ENCODE data around the gene WDFY3.
"Not testable (repeated sequence)": the region's sequence is repeated elsewhere in the genome, so short reads cannot be mapped to it uniquely, and the experiment has no call there.

WDFY3 gene

DNA sequence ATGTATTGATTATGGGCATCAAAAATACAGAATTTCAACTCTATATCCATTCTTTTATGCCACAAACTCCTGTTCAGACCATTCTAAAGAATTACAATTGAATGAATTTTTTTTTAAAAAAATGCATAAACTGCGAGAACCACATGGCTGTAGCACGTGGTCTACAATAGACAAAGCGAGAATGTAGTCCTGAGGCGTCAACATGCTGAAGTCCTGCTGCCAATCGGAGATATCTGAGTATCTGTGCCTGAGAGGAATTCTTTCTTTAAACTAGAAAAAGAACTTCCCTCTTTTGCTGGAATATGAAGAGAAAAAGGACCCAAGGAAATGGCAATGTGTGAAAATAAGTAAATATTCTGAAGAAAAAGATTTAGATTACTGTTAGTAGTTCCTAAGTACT is 277.9 kb downstream of the WDFY3 start:
- H3K79me2 ChIP-seq (ENCODE audit: insufficient read depth, low read depth): no peaks in the 10 kb centered on the region
- no peak overlapping the region for H3K4me2 ChIP-seq
- TF ChIP-seq, protein P1, sequence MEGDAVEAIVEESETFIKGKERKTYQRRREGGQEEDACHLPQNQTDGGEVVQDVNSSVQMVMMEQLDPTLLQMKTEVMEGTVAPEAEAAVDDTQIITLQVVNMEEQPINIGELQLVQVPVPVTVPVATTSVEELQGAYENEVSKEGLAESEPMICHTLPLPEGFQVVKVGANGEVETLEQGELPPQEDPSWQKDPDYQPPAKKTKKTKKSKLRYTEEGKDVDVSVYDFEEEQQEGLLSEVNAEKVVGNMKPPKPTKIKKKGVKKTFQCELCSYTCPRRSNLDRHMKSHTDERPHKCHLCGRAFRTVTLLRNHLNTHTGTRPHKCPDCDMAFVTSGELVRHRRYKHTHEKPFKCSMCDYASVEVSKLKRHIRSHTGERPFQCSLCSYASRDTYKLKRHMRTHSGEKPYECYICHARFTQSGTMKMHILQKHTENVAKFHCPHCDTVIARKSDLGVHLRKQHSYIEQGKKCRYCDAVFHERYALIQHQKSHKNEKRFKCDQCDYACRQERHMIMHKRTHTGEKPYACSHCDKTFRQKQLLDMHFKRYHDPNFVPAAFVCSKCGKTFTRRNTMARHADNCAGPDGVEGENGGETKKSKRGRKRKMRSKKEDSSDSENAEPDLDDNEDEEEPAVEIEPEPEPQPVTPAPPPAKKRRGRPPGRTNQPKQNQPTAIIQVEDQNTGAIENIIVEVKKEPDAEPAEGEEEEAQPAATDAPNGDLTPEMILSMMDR (conservative IDR thresholded peaks at IDR 0.05; ENCODE audit: low read depth, low read length): no peak
- H4K20me1 ChIP-seq (ENCODE audit: insufficient read depth): no peaks in the 10 kb centered on the region
- H3K27ac ChIP-seq: no peak overlapping the region
- no peak overlapping the region for H3K4me3 ChIP-seq (IDR thresholded peaks at IDR 0.05; ENCODE audit: insufficient read depth, low read depth, low read length)
- no peak overlapping the region for H2AFZ ChIP-seq (ENCODE audit: low read depth)
- no peaks in the 10 kb centered on the region for H3K27me3 ChIP-seq (ENCODE audit: insufficient read depth, low read depth)
- H3K4me1 ChIP-seq (ENCODE audit: low read depth, poor library complexity, severe bottlenecking): peaks cover 21% of the 10 kb centered on the region
- no peaks in the 10 kb centered on the region for H3K36me3 ChIP-seq (ENCODE audit: insufficient read depth)
- no peak overlapping the region for H3K9ac ChIP-seq

DNA sequence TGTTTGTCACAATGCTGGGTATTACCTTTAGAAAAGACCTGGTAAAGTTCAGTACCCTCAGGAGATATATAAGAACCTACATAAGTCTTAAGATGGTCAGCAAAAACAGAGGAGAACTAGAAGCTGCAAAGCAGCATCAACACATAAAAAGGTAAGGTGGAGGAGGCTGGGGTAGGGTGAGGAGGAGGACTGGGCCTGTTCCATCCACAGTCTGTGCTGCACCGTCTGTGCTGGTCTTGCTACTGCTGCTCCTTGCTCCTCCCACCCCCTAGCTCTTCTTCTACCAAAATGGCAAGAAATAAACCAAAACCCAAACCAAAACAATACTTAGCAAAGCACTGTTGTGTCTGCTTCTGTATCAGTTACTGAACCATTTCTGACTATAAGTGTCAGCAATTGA is 281.4 kb downstream of the WDFY3 start:
- H3K27me3 ChIP-seq (ENCODE audit: insufficient read depth, low read depth): no peaks in the 10 kb centered on the region
- no peak overlapping the region for H3K27ac ChIP-seq
- peaks cover 33% of the 10 kb centered on the region for H3K4me1 ChIP-seq (ENCODE audit: low read depth, poor library complexity, severe bottlenecking)
- H2AFZ ChIP-seq (ENCODE audit: low read depth): no peak overlapping the region
- H3K79me2 ChIP-seq (ENCODE audit: insufficient read depth, low read depth): no peaks in the 10 kb centered on the region
- TF ChIP-seq, protein P1 (conservative IDR thresholded peaks at IDR 0.05; ENCODE audit: low read depth, low read length): no peak
- H4K20me1 ChIP-seq (ENCODE audit: insufficient read depth): no peaks in the 10 kb centered on the region
- no peak overlapping the region for H3K9ac ChIP-seq
- H3K4me3 ChIP-seq (IDR thresholded peaks at IDR 0.05; ENCODE audit: insufficient read depth, low read depth, low read length): no peak overlapping the region
- H3K4me2 ChIP-seq: no peak overlapping the region
- H3K36me3 ChIP-seq (ENCODE audit: insufficient read depth): no peaks in the 10 kb centered on the region

DNA sequence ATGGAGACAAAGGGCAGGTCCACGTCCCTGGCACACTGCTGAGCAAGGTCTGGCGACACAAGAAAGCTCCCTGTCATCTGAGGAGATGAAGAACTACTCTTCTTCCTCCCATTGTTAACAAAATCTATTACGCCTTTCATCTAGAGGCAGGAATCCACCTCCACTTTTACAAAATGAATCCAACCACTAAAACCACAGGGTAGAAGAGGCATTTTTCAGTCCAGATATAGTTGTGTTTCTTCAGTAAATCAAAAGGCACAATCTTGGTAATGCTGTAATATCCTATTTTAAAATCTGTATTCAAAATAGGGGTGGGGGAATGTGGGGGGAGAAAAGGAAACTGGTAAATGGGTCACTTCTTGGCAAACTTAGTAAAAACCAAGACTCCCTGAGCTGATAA is 282.1 kb downstream of the WDFY3 start:
- Histone ChIP-seq H4K20me1 (ENCODE audit: insufficient read depth) (no peaks in the 10 kb centered on the region), H3K27me3 (ENCODE audit: insufficient read depth, low read depth) (no peaks in the 10 kb centered on the region), H3K9ac (no peak overlapping the region), H3K4me1 (ENCODE audit: low read depth, poor library complexity, severe bottlenecking) (peaks cover 33% of the 10 kb centered on the region), H3K4me3 (IDR thresholded peaks at IDR 0.05; ENCODE audit: insufficient read depth, low read depth, low read length) (no peak overlapping the region), H3K79me2 (ENCODE audit: insufficient read depth, low read depth) (no peaks in the 10 kb centered on the region), H3K36me3 (ENCODE audit: insufficient read depth) (no peaks in the 10 kb centered on the region), H3K4me2 (0 out of 2 replicates have a peak overlapping the region, but pooled peaks have one; percentile 4), H2AFZ (ENCODE audit: low read depth) (no peak overlapping the region), H3K27ac (no peak overlapping the region)
- TF ChIP-seq, protein P1 (conservative IDR thresholded peaks at IDR 0.05; ENCODE audit: low read depth, low read length): no peak

DNA sequence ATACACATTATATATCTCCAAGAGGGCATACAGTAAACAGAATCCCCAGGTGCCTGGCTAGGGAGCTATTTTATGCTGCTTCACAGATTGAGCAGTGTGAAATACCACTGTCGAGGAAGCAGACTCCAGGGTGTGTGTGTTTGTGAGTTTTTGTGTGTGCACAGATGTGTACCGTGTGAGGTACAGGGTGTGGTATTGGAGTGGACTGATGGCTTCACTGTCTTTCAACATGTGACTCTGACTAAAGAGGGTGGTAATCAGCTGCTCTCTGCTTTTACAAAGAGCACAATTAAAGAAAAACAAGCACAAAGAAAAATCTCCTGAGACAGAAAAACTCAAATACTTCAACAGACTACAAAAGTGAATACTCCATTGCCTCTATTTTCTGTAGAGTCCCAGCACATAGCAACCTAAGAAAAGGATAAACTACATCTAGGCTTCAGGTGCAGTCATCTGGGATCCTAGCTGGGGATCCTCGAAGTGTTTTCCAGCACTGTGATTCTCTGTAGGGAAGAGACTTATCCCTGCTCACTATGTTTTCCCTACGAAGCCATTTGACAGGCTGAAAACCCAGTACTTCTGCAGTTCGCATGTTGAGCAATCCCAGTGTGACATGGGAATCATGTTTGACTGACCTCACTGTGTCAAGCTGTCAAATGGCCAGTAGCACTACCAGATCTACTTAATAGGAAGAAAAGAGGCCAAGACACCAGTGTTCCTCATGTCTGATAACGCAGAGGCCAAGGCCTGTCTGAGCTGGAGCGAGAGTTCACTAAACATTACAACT is 283.2 kb downstream of the WDFY3 start:
- Histone ChIP-seq H3K27ac (no peak overlapping the region), H4K20me1 (ENCODE audit: insufficient read depth) (no peaks in the 10 kb centered on the region), H3K79me2 (ENCODE audit: insufficient read depth, low read depth) (no peaks in the 10 kb centered on the region), H2AFZ (ENCODE audit: low read depth) (no peak overlapping the region), H3K4me3 (IDR thresholded peaks at IDR 0.05; ENCODE audit: insufficient read depth, low read depth, low read length) (no peak overlapping the region), H3K36me3 (ENCODE audit: insufficient read depth) (peaks cover 3% of the 10 kb centered on the region; the same call in 1 of the 2 replicates), H3K9ac (no peak overlapping the region), H3K27me3 (ENCODE audit: insufficient read depth, low read depth) (no peaks in the 10 kb centered on the region), H3K4me2 (no peak overlapping the region), H3K4me1 (ENCODE audit: low read depth, poor library complexity, severe bottlenecking) (peaks cover 33% of the 10 kb centered on the region)
- TF ChIP-seq, protein P1 (conservative IDR thresholded peaks at IDR 0.05; ENCODE audit: low read depth, low read length): no peak

DNA sequence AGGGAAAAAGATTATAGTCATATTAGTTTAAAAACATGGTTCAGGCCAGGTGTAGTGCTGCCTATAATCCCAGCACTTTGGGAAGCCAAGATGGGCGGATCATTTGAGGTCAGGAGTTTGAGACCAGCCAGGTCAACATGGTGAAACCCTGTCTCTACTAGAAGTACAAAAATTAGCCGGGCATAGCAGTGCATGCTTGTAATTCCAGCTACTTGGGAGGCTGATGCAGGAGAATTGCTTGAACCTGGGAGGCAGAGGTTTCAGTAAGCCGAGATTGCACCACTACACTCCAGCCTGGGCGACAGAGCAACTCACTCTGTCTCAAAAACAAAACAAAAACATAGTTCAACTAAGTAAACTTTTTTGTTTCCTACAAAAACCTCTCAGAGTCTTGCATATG is 283.8 kb downstream of the WDFY3 start:
- H4K20me1 ChIP-seq (ENCODE audit: insufficient read depth); H3K4me3 ChIP-seq (IDR thresholded peaks at IDR 0.05; ENCODE audit: insufficient read depth, low read depth, low read length); H3K79me2 ChIP-seq (ENCODE audit: insufficient read depth, low read depth); H3K4me2 ChIP-seq; H3K36me3 ChIP-seq (ENCODE audit: insufficient read depth); H3K27ac ChIP-seq; H3K9ac ChIP-seq; H2AFZ ChIP-seq (ENCODE audit: low read depth); H3K27me3 ChIP-seq (ENCODE audit: insufficient read depth, low read depth): not testable (repeated sequence)
- H3K4me1 ChIP-seq (ENCODE audit: low read depth, poor library complexity, severe bottlenecking): peaks cover 33% of the 10 kb centered on the region

All from KMS-11 (cell line).